Brain microvascular endothelial cell (primary cell): Measurements from ENCODE around the gene NTNG1.

Experiments used
- DNase-seq: peaks from one replicate; pipeline ENCODE4 v3.0.0-alpha.2; 2020
- H3K27ac ChIP-seq: fragments of 250-450 bp; sonication (Bioruptor Pico); 2 replicates; pipeline ENCODE4 v1.5.1; 2020; ENCODE audit warnings: mild to moderate bottlenecking, moderate library complexity
- H3K27me3 ChIP-seq: fragments of 250-450 bp; sonication (Bioruptor Pico); replicated peaks from 2 replicates; pipeline ENCODE4 v1.5.1; 2020; ENCODE audit warnings: mild to moderate bottlenecking
- H3K36me3 ChIP-seq: fragments of 250-450 bp; sonication (Bioruptor Pico); replicated peaks from 2 replicates; pipeline ENCODE4 v1.5.1; 2020; ENCODE audit warnings: mild to moderate bottlenecking
- H3K4me3 ChIP-seq: 2 replicates; pipeline ENCODE4 v1.5.1; 2011; ENCODE audit warnings: low read depth, mild to moderate bottlenecking, control low read depth, low read length, moderate library complexity
- in situ Hi-C: cut with HindIII; loops from 2 replicates; pipeline ENCODE4 v1.10.0; 2017; ENCODE audit warnings: low sequenced_read_pairs, low pct_ligation_motif_present
- TF ChIP-seq, protein P1 (sequence below): IDR thresholded peaks from 2 replicates; pipeline ENCODE4 v1.5.1; 2011; ENCODE audit warnings: low read depth, mild to moderate bottlenecking, moderate library complexity, low read length, control low read depth, inconsistent platforms; ENCODE audit errors: missing control alignments

NTNG1 gene

DNA sequence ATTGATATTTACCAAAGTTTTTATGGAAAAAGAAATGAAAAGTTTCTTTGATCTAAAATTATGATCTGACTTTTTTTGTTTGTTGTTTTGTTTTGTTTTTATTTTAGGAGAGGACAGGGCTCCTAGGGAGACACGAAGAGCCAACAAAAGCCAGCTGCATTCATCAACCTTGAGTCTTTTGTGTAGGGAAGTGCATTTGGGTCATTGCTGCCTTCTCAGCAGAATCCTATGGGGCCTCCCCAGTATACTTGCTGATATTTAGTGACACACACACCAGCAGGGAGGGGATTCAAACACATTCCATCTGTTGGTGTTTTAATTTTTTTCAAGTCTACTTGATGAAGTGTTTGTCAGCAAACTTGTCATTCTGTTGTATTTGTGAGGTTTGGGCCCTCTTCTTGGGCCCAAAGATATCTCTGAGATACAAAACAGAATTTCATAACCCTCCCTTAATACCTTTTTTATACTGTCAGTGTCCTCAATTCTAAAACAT, 203.5 kb downstream of the NTNG1 start:
- Histone ChIP-seq H3K27me3 (no peaks in the 10 kb centered on the region), H3K27ac (no peak overlapping the region), H3K36me3 (no peaks in the 10 kb centered on the region), H3K4me3 (no peak overlapping the region)
- no peak for DNase-seq
- in situ Hi-C loops: no loop called here
- TF ChIP-seq, protein P1, sequence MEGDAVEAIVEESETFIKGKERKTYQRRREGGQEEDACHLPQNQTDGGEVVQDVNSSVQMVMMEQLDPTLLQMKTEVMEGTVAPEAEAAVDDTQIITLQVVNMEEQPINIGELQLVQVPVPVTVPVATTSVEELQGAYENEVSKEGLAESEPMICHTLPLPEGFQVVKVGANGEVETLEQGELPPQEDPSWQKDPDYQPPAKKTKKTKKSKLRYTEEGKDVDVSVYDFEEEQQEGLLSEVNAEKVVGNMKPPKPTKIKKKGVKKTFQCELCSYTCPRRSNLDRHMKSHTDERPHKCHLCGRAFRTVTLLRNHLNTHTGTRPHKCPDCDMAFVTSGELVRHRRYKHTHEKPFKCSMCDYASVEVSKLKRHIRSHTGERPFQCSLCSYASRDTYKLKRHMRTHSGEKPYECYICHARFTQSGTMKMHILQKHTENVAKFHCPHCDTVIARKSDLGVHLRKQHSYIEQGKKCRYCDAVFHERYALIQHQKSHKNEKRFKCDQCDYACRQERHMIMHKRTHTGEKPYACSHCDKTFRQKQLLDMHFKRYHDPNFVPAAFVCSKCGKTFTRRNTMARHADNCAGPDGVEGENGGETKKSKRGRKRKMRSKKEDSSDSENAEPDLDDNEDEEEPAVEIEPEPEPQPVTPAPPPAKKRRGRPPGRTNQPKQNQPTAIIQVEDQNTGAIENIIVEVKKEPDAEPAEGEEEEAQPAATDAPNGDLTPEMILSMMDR: no peak

DNA sequence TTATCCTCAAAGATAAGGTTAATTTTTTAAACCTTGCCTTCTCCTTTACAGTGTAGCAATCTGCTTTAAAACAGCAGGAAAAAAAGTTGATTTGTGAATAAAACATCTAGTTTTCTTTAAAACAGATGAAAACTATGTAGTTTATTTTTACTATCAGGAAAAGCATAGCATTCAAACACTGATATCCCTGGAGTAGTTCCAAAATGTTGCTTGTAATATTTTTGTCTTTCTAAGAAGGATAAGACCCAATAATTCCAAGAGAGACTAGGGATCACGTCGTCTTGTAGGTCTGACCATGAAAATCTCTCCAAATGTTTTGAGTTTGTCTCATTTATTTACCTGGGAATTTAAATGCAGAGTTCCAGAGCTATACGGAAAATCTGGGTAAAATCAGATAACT, 204.0 kb downstream of the NTNG1 start:
- no peak overlapping the region for H3K4me3 ChIP-seq
- no peaks in the 10 kb centered on the region for H3K36me3 ChIP-seq
- no peaks in the 10 kb centered on the region for H3K27me3 ChIP-seq
- in situ Hi-C loops: no loop called here
- TF ChIP-seq, protein P1: no peak
- H3K27ac ChIP-seq: no peak overlapping the region
- DNase-seq: no peak

DNA sequence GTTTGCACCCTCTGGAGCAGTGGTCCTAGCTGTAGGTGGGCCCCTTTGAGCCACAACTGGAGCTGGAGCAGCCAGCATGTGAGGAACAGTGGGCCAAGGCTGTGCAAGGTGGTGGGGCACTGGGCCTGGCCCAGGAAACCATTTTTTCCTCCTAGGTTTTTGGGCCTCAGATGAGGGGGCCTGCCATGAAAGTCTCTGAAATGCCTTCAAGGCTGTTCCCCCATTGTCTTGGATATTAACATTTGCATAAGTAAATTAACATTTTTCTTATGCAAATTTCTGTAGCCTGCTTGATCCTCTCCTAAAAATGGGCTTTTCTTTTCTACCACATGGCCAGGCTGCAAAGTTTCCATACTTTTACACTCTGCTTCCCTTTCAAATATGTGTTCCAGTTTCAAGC, 212.0 kb downstream of the NTNG1 start:
- DNase-seq: no peak
- Histone ChIP-seq H3K27me3 (no peaks in the 10 kb centered on the region), H3K27ac (no peak overlapping the region), H3K36me3 (no peaks in the 10 kb centered on the region), H3K4me3 (no peak overlapping the region)
- in situ Hi-C loops: no loop called here
- TF ChIP-seq, protein P1: no peak

DNA sequence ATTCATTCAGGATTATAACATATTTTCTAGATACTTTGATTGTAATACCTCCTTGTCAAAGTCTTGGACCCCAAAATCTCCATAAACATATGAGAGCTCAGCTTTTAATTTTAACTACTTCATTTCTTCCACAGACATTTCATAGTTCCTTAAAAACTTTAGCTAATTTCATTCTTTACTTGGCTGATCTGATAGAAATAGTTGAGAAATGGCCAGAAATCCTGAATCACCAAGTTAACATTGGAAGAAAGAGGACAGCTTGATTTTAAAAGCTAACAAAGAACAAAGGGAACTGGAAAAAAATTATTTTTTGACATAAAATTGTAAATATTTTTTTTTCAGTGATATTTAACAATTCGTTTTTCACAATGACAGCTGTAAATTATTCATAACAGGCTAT, 216.5 kb downstream of the NTNG1 start:
- H3K27ac ChIP-seq: no peak overlapping the region
- in situ Hi-C loops: no loop called here
- H3K36me3 ChIP-seq: no peaks in the 10 kb centered on the region
- TF ChIP-seq, protein P1: no peak
- no peaks in the 10 kb centered on the region for H3K27me3 ChIP-seq
- no peak overlapping the region for H3K4me3 ChIP-seq
- no peak for DNase-seq

DNA sequence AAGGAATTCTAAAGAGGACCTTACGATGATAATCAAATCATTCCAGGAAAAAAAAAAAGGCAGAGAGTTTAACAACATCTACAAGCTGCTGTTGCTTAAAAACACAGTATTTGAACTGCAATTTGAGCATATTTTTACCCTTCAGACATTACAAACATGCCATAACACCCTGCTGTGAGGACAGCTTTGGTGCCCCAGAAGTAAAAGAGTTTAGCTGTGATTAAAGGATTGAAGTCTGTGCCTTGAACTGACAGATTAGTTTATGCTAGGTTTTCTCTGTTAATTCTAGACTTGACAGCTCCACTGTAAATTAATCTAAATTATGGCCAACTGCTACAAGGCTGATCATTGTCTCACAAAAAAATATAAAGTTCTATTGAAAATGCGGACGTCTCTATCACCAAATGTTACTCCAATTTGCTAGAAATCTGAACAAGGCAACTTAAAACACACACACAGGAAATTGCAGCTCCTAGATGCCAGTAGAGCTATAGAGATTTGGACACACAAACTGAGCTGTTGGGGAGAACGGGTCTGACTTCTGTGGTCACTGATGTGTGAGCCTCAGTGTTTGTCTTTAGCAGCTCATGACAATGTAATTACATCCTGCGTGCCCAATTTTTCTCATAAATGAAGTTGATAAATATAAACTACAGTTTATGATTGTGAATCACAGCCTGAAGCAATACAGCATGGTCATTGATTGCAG, 217.9 kb downstream of the NTNG1 start:
- no peaks in the 10 kb centered on the region for H3K36me3 ChIP-seq
- TF ChIP-seq, protein P1: no peak
- H3K27ac ChIP-seq: no peak overlapping the region
- H3K4me3 ChIP-seq: no peak overlapping the region
- no peak for DNase-seq
- in situ Hi-C loops: no loop called here
- no peaks in the 10 kb centered on the region for H3K27me3 ChIP-seq
